Liver (tissue), 9 donors: Measurements from ENCODE around the gene ETNPPL. TPM values are rescaled to one million over a fixed set of nuclear protein-coding genes. Genes with fewer than 3 reads are reported as not detected.

ENCODE experiments used
- DNase-seq: peaks from one replicate; pipeline ENCODE4 v3.0.0-alpha.2; 2017; ENCODE audit warnings: low spot score
- H3K27ac ChIP-seq, 2 donors: one replicate each; pipeline ENCODE4 v1.7.0; 2013; ENCODE audit warnings: inconsistent platforms in 2 of 2, low read length in 2 of 2, control low read depth in 1 of 2, low read depth in 1 of 2, mild to moderate bottlenecking in 1 of 2
- H3K27me3 ChIP-seq, 4 donors: one replicate each; pipeline versions ENCODE4 v1.6.1 to v1.7.0; 2013; ENCODE audit warnings: low read length in 3 of 4, inconsistent platforms in 1 of 4, mild to moderate bottlenecking in 1 of 4, moderate library complexity in 1 of 4; ENCODE audit not compliant: control insufficient read depth in 4 of 4, insufficient read depth in 4 of 4
- H3K36me3 ChIP-seq, 4 donors: one replicate each; pipeline versions ENCODE4 v1.6.1 to v1.7.0; 2013; ENCODE audit warnings: low read length in 3 of 4, mild to moderate bottlenecking in 3 of 4, low read depth in 1 of 4, moderate library complexity in 1 of 4; ENCODE audit not compliant: control insufficient read depth in 4 of 4, insufficient read depth in 3 of 4
- H3K4me1 ChIP-seq, 4 donors: one replicate each; pipeline versions ENCODE4 v1.6.1 to v1.7.0; 2013; ENCODE audit warnings: low read length in 3 of 4, mild to moderate bottlenecking in 3 of 4, moderate library complexity in 1 of 4; ENCODE audit not compliant: control insufficient read depth in 4 of 4, insufficient read depth in 4 of 4
- H3K4me3 ChIP-seq, 3 donors: one replicate each; pipeline versions ENCODE4 v1.6.1 to v1.7.0; 2013; ENCODE audit warnings: low read length in 3 of 3, control low read depth in 1 of 3, low read depth in 1 of 3, mild to moderate bottlenecking in 1 of 3
- H3K9ac ChIP-seq, 2 donors: one replicate each; pipeline ENCODE4 v1.7.0; 2013; ENCODE audit warnings: low read length in 2 of 2, mild to moderate bottlenecking in 2 of 2, moderate library complexity in 2 of 2, control low read depth in 1 of 2, low read depth in 1 of 2
- H3K9me3 ChIP-seq, 4 donors: one replicate each; pipeline versions ENCODE4 v1.6.1 to v1.7.0; 2013; ENCODE audit warnings: low read length in 3 of 4; ENCODE audit not compliant: control insufficient read depth in 4 of 4
- ATF3 ChIP-seq: IDR thresholded peaks from 2 replicates; pipeline ENCODE4 v1.6.1; 2016; ENCODE audit warnings: antibody characterized with exemption
- FOXA1 ChIP-seq: IDR thresholded peaks from 2 replicates; pipeline ENCODE4 v1.6.1; 2016; ENCODE audit warnings: antibody characterized with exemption
- FOXA2 ChIP-seq: IDR thresholded peaks from 2 replicates; pipeline ENCODE4 v1.6.1; 2016; ENCODE audit warnings: antibody characterized with exemption
- GABPA ChIP-seq, 2 donors: IDR thresholded peaks in 1 of 2; conservative IDR thresholded peaks in 1 of 2; 2 replicates each; pipeline ENCODE4 v1.6.1; 2016; ENCODE audit warnings: antibody characterized with exemption in 2 of 2, mild to moderate bottlenecking in 1 of 2, moderate library complexity in 1 of 2
- HNF4A ChIP-seq, 2 donors: conservative IDR thresholded peaks; 2 replicates each; pipeline ENCODE4 v1.6.1; 2016; ENCODE audit warnings: antibody characterized with exemption in 2 of 2, mild to moderate bottlenecking in 2 of 2
- HNF4G ChIP-seq: IDR thresholded peaks from 2 replicates; pipeline ENCODE4 v1.6.1; 2016; ENCODE audit warnings: antibody characterized with exemption
- JUND ChIP-seq, 2 donors: IDR thresholded peaks; 2 replicates each; pipeline ENCODE4 v1.6.1; 2016; ENCODE audit warnings: antibody characterized with exemption in 2 of 2
- MAX ChIP-seq: IDR thresholded peaks from 2 replicates; pipeline ENCODE4 v1.6.1; 2016; ENCODE audit warnings: antibody characterized with exemption
- NR2F2 ChIP-seq: IDR thresholded peaks from 2 replicates; pipeline ENCODE4 v1.6.1; 2016; ENCODE audit warnings: antibody characterized with exemption
- REST ChIP-seq: IDR thresholded peaks from 2 replicates; pipeline ENCODE4 v1.6.1; 2016; ENCODE audit warnings: antibody characterized with exemption, mild to moderate bottlenecking
- RXRA ChIP-seq, 2 donors: IDR thresholded peaks; 2 replicates each; pipeline ENCODE4 v1.6.1; 2017 to 2018; ENCODE audit warnings: antibody characterized with exemption in 2 of 2, mild to moderate bottlenecking in 1 of 2
- SP1 ChIP-seq: IDR thresholded peaks from 2 replicates; pipeline ENCODE4 v1.6.1; 2018; ENCODE audit warnings: antibody characterized with exemption, mild to moderate bottlenecking
- TAF1 ChIP-seq: conservative IDR thresholded peaks from 2 replicates; pipeline ENCODE4 v1.6.1; 2016; ENCODE audit warnings: antibody characterized with exemption, mild to moderate bottlenecking
- YY1 ChIP-seq: IDR thresholded peaks from 2 replicates; pipeline ENCODE4 v1.6.1; 2016; ENCODE audit warnings: antibody characterized with exemption, mild to moderate bottlenecking
- WGBS: extraction: QIAGEN DNeasy Blood & Tissue Kit; methylation state at CpG from one replicate; pipeline ENCODE4 v1.1.7; 2013; 5-methylcytosine and 5-hydroxymethylcytosine counted together
- polyA plus RNA-seq, 2 donors: library from polyadenylated mRNA; stranded (reverse) in 1 of 2; unstranded in 1 of 2; fragments of 200-250 nt in 1 of 2; fragments of >200 nt in 1 of 2; fragmentation: Nextera tagmentation in 1 of 2; extraction: Ambion mirVana in 1 of 2; gene quantifications; one replicate each; pipeline versions ENCODE4 v1.2.1 to v1.2.3, GENCODE V29; 2013 to 2015
- total RNA-seq, 2 donors: library from RNA; depleted of rRNA; stranded (reverse); fragments of >200 nt; gene quantifications; one replicate each; pipeline ENCODE4 v1.2.3, GENCODE V29; 2014
- TF ChIP-seq, protein P1 (sequence below): IDR thresholded peaks from 2 replicates; pipeline ENCODE4 v1.6.1; 2016; ENCODE audit warnings: antibody characterized with exemption
- TF ChIP-seq, protein P2 (sequence below): fragments of 150-350 bp; IDR thresholded peaks from 2 replicates; pipeline ENCODE4 v1.5.1; 2017; ENCODE audit warnings: improper control_type of control experiment, low read depth, low read length; ENCODE audit not compliant: missing input control
- donor health status: healthy.
- donor health status: healthy.
- donor health status: healthy.
- donor health status: healthy.
- donor health status: healthy.

The ETNPPL gene
- total and polyA plus RNA-seq, 4 donors, result 2.5 to 43.3 (median 25.3) TPM

- peaks cover 0 to 27% (median 19%) of the 10 kb centered on the region in 4 donors for H3K4me1 ChIP-seq
- 85% methylated on average over 5 of the region's 5 CpGs for WGBS
- TF ChIP-seq FOXA1, result no peak
- TF ChIP-seq, protein P1, sequence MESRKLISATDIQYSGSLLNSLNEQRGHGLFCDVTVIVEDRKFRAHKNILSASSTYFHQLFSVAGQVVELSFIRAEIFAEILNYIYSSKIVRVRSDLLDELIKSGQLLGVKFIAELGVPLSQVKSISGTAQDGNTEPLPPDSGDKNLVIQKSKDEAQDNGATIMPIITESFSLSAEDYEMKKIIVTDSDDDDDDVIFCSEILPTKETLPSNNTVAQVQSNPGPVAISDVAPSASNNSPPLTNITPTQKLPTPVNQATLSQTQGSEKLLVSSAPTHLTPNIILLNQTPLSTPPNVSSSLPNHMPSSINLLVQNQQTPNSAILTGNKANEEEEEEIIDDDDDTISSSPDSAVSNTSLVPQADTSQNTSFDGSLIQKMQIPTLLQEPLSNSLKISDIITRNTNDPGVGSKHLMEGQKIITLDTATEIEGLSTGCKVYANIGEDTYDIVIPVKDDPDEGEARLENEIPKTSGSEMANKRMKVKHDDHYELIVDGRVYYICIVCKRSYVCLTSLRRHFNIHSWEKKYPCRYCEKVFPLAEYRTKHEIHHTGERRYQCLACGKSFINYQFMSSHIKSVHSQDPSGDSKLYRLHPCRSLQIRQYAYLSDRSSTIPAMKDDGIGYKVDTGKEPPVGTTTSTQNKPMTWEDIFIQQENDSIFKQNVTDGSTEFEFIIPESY, result no peak
- TF ChIP-seq, protein P2, sequence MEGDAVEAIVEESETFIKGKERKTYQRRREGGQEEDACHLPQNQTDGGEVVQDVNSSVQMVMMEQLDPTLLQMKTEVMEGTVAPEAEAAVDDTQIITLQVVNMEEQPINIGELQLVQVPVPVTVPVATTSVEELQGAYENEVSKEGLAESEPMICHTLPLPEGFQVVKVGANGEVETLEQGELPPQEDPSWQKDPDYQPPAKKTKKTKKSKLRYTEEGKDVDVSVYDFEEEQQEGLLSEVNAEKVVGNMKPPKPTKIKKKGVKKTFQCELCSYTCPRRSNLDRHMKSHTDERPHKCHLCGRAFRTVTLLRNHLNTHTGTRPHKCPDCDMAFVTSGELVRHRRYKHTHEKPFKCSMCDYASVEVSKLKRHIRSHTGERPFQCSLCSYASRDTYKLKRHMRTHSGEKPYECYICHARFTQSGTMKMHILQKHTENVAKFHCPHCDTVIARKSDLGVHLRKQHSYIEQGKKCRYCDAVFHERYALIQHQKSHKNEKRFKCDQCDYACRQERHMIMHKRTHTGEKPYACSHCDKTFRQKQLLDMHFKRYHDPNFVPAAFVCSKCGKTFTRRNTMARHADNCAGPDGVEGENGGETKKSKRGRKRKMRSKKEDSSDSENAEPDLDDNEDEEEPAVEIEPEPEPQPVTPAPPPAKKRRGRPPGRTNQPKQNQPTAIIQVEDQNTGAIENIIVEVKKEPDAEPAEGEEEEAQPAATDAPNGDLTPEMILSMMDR, result no peak
- TF ChIP-seq SP1, result no peak
- no peak for TF ChIP-seq ATF3
- no peak for TF ChIP-seq NR2F2
- TF ChIP-seq YY1, result no peak
- TF ChIP-seq MAX, result no peak
- TF ChIP-seq REST, result no peak
- TF ChIP-seq TAF1, result no peak
Observed at GRCh38 chr4:108775921-108776320, 13.1 kb upstream of the ETNPPL start.

DNA sequence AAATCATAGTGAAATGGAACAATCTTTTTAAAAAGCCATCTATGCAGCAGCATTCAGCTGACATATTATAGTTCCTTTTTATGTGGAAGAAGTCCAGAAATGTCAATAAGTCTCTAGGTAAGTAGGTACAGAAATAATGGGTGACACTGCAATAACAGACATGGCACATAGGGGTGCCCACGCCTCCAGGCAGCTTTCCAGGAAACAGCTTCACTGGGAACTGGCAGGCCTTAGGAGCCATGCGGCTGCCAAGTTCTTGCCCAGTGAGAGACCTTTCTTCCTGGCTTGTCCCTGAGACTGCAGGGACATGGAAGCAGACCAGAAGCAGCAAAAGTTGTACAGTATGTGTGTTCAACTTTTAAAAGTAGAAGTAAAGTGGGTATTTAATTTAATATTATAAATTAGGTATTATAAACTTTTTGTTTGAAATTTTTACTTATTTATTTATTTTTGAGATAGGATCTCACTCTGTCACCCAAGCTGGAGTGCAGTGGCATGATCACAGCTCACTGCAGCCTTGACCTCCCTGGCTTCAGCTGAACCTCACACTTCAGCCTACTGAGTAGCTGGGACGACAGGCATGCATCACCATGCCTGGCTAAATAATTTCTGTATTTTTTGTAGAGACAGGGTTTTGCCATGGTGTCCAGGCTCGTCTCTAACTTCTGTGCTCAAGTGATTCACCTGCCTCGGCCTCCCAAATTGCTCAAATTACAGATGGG is 12.1 kb upstream of the ETNPPL start:
- peaks cover 0 to 28% (median 22%) of the 10 kb centered on the region in 4 donors for H3K4me1 ChIP-seq
- H3K36me3 ChIP-seq, result no peaks in the 10 kb centered on the region
- DNase-seq, result no peak
- no peak overlapping the region for H3K9ac ChIP-seq
- H3K27ac ChIP-seq, result peak overlapping the region in 1 of 2 donors; percentile 15
- no peaks in the 10 kb centered on the region for H3K9me3 ChIP-seq
- 50% methylated on average over 5 of the region's 5 CpGs for WGBS
- no peak overlapping the region for H3K4me3 ChIP-seq
- no peaks in the 10 kb centered on the region for H3K27me3 ChIP-seq
- TF ChIP-seq, protein P2, result peak; percentile 51
- TF ChIP-seq SP1 (peak; percentile 49), HNF4G (peak; percentile 26), YY1 (peak; percentile 45), HNF4A (conservative IDR thresholded peaks at IDR 0.05) (peak; percentile 48 to 56), JUND (IDR thresholded peaks at IDR 0.05) (no peak), TAF1 (no peak), REST (no peak), GABPA (IDR thresholded peaks at IDR 0.05 in 1 of 2, conservative IDR thresholded peaks at IDR 0.05 in 1 of 2) (no peak), FOXA2 (no peak), NR2F2 (no peak), RXRA (IDR thresholded peaks at IDR 0.05) (peak; percentile 41 to 59), ATF3 (no peak)

More at GRCh38 chr4:108775921-108776320, 13.1 kb upstream of the ETNPPL start:
- Histone ChIP-seq H3K9ac (no peak overlapping the region), H3K4me3 (no peak overlapping the region), H3K9me3 (no peaks in the 10 kb centered on the region), H3K27ac (no peak overlapping the region), H3K27me3 (no peaks in the 10 kb centered on the region), H3K36me3 (no peaks in the 10 kb centered on the region)
- no peak for DNase-seq
